VCaP (cell line): ENCODE results near the gene NATD1.
"Not testable (repeated sequence)": the region's sequence is repeated elsewhere in the genome, so short reads cannot be mapped to it uniquely, and the experiment has no call there.

Source experiments
- H3K27ac ChIP-seq: fragments of 450-650 bp; 2 replicates; pipeline ENCODE4 v1.5.1; 2017
- CTCF ChIP-seq: fragments of 450-650 bp; conservative IDR thresholded peaks from 2 replicates; pipeline ENCODE4 v1.5.1; 2017; ENCODE audit warnings: mild to moderate bottlenecking, moderate library complexity

Gene NATD1

DNA sequence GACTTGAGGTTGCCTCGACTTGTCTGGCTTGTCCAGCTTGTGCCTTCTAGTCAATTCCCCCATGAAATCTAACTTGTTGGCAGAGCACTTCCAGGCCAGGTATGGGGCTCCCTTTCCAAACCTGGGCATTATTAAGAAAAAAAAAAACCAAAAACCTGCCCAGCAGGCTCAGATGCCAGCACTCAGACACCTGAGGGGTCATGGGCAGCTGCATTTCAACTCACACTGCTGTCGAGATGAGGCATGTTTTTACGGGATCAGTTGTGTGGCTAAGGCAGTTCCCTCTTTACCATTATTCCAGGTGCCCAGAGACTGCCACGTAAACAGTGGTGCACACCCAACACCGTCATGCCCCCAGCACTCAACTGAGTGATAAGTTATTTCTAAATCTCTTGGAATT is 57.1 kb downstream of the NATD1 start:
- no peak for TF ChIP-seq CTCF
- no peak overlapping the region for H3K27ac ChIP-seq

DNA sequence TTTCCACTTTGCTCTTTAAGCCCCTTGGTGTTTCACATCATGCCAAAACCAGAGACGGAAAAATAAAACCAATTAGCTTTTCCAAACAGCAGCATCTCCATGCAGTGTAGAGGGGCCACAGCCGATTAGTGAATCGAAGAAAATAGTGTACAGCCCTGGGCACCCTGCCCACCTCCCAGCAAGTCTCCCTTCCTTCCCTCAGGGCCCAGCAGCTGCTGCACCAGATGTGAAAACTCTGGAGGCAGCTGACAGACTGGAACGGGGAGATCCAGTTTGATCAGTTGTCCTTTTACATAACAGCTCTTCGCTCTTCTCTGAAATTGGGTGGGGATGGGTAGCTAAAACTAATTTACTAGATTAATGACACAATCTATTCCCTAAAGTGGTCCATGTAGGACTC is 58.5 kb downstream of the NATD1 start:
- TF ChIP-seq CTCF: no peak

DNA sequence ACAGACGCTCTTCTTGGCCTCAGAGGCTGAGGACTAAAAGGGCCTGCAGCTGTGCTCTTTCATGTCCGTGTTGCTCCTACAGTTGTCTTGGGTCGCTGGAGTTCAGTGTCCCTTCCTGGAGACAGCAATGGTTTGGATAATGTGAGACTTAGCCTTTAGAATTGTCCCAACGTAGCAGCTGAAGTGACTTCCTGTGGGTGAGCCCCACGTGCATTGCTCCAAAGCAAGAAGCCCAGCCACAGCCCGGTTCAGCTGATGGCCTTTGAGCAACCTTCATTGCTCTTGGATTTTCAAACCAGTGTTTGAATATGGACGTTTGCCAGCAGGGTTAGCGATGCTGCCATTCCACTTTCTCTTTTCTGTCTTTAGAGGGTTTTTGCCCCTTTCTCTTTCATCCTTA is 59.0 kb downstream of the NATD1 start:
- no peak for TF ChIP-seq CTCF
- H3K27ac ChIP-seq: no peak overlapping the region

More for the DNA sequence above, 58.5 kb downstream of the NATD1 start:
- no peak overlapping the region for H3K27ac ChIP-seq

DNA sequence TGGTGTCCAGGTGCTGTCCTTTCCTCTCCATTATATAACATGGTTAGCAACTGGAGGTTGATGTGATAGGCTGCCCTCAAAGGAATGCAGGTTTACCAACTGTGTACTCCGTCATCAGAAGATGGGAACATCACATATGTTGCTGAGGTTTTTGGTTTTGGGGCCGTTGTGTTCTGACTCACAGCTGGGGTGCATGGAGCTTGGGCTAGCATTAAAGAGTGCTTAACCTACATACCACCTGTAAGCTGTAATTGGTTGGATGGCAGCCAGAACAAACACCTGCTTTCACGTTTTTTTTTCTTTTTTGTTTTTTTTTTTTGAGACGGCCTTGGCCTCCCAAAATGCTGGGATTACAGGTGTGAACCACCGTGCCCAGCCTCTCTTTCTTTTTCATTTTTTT is 60.2 kb downstream of the NATD1 start:
- no peak overlapping the region for H3K27ac ChIP-seq
- TF ChIP-seq CTCF: no peak

- not testable (repeated sequence) for H3K27ac ChIP-seq
These were observed 60.8 kb downstream of the NATD1 start for GRCh38 chr17:21192414-21192813.

DNA sequence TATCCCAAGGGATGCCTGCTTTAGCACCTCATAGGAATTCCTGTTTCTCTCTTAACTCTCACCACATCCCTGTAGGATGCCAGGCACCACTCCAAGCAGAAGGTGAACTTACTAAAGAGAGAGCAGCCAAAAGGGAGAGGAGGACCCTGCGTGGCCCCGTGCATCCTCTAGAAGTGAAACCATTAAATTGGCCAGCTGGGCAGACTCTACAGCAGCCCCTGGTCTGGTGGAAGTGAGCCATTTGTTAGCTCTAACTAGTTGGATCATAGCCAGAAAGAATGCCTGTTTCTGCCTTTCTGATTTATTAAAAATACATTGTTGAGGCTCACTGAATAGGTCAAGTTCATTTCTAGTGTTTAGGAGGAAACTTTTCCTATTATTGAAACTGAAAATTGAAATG is 61.5 kb downstream of the NATD1 start:
- no peak for TF ChIP-seq CTCF
- no peak overlapping the region for H3K27ac ChIP-seq

GRCh38 chr17:21190078-21190477 is 63.1 kb downstream of the NATD1 start:
- no peak for TF ChIP-seq CTCF
- no peak overlapping the region for H3K27ac ChIP-seq

GRCh38 chr17:21189361-21189760 is 63.8 kb downstream of the NATD1 start:
- no peak overlapping the region for H3K27ac ChIP-seq
- TF ChIP-seq CTCF: no peak
